ENCODE measurements around the gene UQCR10.

UQCR10 gene

GRCh38 chr22:29816539-29816938 is 49.4 kb downstream of the UQCR10 start:
- no peak overlapping the region for H3K27ac Mint-ChIP-seq
- H3K4me1 Mint-ChIP-seq: peaks cover 8% of the 10 kb centered on the region
- no peaks in the 10 kb centered on the region for H3K9me3 Mint-ChIP-seq
- H3K27me3 Mint-ChIP-seq: no peaks in the 10 kb centered on the region
- ATAC-seq: no peak
- H3K36me3 Mint-ChIP-seq: peaks cover 83% of the 10 kb centered on the region
- H3K4me3 Mint-ChIP-seq: no peak overlapping the region

- Mint-ChIP-seq H3K27me3 (no peaks in the 10 kb centered on the region), H3K36me3 (peaks cover 82% of the 10 kb centered on the region), H3K4me3 (no peak overlapping the region), H3K9me3 (no peaks in the 10 kb centered on the region), H3K27ac (no peak overlapping the region), H3K4me1 (peaks cover 8% of the 10 kb centered on the region)
- ATAC-seq: no peak
Observed at GRCh38 chr22:29816980-29817379, 49.8 kb downstream of the UQCR10 start.

- H3K9me3 Mint-ChIP-seq: no peaks in the 10 kb centered on the region
- H3K36me3 Mint-ChIP-seq: peaks cover 80% of the 10 kb centered on the region
- no peaks in the 10 kb centered on the region for H3K27me3 Mint-ChIP-seq
- no peak overlapping the region for H3K27ac Mint-ChIP-seq
- H3K4me1 Mint-ChIP-seq: peaks cover 8% of the 10 kb centered on the region
- no peak overlapping the region for H3K4me3 Mint-ChIP-seq
- no peak for ATAC-seq
Observed at GRCh38 chr22:29817724-29818123, 50.6 kb downstream of the UQCR10 start.

GRCh38 chr22:29819501-29819900 is 52.3 kb downstream of the UQCR10 start:
- Mint-ChIP-seq H3K9me3 (no peaks in the 10 kb centered on the region), H3K4me3 (no peak overlapping the region), H3K27ac (no peak overlapping the region), H3K27me3 (no peaks in the 10 kb centered on the region), H3K4me1 (peaks cover 8% of the 10 kb centered on the region), H3K36me3 (peaks cover 74% of the 10 kb centered on the region)
- ATAC-seq: no peak
